GM18868 (cell line): Measurements from ENCODE around the gene ZBTB45.

Experiments
- ATAC-seq: cut with Tn5 transposase; IDR thresholded peaks from one replicate; pipeline ENCODE4 v1.9.1; 2021; ENCODE audit warnings: mild to moderate bottlenecking, moderate library complexity; ENCODE audit not compliant: unreplicated experiment

ZBTB45 gene

GRCh38 chr19:58519355-58520256 is at the start of gene ZBTB45:
Gene ZBTB45, minus strand, starts transcription at chr19:58519810. Its CDS starts 2,137 bp downstream, at chr19:58517673.
- ATAC-seq, result peak; percentile 74

DNA sequence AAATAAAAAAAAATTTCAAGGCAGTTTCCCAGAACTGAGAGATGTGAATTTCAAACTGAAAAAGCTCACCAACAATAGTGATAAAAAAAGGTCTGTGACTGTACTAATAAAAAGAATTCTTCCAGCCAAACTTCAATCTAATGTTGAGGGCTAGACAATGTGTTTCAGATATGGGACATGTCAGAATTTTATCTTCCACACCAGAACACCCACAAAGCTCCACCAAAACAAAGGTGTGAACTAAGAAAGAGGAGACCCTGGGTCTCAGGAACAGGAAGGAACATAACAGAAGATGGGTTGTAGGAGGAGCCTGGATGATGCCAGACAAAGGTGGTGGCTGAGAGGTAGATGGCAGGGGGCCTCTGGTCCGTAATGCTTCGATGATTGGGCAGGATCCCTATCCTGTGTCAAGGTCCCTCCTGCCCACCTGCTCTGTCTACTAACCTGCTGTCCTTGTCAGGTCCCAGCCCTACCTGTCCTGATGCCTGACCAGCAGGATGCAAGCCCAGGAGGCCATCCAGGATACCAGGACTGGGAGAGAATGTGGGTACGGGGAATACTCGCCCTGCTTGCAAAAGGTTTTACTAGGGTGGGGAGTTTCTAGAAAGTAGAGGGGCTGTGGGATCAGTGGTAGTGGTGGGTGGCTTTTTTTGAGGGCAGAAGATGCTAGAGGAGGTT is 49.0 kb upstream of the ZBTB45 start:
- no peak for ATAC-seq

- ATAC-seq, result no peak
Observed at GRCh38 chr19:58566989-58567388, 47.4 kb upstream of the ZBTB45 start.

DNA sequence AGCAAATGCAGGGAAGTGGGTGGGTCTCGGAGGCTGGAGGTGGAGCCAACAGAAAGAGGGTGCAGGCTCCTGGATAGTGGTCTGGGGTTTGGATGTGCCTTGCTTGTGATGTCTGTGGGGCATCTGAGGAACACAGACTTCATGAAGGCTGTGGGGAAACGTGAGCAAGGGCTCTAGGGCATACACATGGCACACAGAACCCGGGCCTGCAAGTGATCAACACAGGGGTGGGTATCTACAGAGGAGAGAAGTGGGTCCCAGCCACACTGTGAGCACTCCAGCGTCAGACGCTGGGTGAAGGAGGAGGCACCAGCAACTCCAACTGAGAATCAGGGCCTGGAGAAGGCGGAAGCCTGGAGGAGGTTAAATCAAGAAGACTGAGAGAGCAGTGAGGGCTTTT is 44.2 kb upstream of the ZBTB45 start:
- no peak for ATAC-seq

DNA sequence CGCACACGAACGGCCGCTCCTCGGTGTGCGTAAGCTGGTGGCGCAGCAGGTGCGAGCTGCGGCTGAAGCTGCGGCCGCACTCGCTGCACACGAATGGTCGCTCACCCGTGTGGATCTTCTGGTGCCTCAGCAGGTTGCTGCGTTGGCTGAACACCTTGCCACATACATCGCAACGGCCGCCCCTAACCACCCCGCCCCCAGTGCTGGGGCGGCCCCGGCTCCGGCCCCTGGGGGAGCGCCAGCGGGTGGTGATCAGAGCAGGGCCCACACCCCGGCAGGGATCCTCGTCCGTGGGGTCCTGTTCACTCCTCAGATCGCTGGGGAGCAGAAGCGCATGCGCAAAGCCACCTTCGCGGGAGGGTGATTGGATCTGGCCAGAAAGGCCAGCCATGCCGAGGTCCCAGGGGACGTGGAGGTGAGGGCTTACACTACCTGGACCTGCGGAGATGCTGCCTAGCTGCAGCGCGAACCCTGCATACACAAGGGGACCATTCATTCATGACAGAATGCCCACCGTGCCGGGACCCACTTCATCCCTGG is 43.5 kb upstream of the ZBTB45 start:
- ATAC-seq, result no peak

DNA sequence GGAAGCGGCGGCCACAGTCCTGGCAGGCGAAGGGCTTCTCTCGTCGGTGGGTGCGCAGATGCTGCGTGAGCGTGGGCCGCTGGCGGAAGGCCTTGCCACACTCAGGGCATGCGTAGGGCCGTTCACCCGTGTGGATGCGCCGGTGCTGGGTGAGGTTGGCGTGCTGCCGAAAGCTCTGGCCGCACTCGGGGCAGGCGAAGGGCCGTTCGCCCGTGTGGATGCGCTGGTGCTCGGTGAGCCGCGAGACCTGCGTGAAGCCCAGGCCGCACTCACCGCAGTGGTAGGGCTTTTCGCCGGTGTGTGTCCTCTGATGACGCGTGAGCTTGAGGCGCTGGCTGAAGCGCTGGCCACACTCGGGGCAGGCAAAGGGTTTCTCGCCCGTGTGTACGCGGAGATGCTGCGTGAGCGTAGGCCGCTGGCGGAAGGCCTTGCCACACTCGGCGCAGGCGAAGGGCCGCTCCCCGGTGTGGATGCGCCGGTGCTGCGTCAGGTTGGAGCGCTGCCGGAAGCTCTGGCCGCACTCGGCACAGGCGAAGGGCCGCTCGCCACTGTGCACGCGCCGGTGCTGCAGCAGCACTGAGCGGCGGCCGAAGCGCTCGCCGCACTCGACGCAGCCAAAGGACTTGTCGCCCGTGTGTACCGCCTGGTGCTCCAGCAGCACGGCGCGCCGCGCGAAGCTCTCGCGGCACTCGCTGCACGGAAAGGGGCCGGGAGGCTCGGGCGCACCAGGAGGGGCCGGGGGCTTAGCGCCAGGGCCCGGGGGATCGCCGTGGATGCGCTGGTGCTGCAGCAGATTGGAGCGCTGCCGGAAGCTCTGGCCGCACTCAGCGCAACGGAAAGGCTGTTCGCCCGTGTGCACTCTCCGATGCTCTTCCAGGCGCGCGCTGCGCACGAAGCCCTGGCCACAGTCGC is 42.8 kb upstream of the ZBTB45 start:
- no peak for ATAC-seq

DNA sequence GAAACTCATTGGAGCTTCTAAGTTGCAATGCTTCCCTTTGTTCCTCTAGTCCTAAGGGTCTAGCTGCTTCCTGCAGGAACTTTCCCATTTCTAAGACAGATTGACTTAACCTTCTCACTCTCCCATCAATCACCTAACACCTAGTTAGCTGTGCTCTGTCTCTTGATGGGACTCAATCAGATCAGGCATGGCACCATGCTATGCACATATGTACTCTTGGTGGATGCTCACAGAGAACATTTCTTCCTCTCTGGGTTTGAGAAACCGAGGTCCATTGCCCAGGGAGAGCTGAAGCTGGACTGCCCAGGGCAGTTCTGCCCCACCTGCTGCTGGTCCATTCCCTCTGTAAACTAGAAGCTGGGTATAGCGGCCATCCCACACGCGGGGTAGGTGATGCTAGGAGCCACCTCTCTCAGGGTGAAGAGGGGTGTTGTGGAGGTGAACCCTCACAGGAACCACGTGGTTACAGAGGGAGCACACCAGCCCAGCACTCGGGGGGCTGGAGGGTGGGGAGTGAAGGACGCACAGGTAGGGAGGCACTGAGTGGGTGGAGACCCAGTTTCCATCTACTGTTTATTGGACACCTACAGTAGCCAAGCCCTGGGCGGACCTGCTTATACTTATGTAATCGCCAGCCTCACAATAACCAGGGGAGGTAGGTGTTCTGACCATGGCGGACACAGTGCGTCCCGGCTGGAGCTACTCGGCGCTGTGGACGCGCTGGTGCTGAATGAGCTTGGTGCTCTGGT is 41.9 kb upstream of the ZBTB45 start:
- ATAC-seq, result no peak

DNA sequence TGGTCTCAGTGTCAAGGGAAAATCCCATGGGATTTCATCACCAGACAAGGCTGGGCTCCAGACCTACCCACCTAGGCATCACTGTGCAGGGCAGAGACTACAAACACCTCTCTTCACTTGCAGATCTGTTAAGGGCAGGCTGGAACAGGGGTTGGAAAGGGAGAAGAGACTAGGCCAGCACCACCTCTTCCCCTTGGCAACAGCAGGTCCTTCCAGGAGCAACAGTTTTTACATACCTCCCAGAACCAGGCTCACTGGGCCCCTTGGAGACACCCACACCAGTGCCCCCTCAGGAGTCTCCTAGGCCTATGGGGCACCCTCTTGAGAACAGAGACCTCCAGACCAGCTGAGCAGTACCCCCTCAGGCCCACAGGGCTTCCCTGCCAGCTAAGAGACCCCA is 41.3 kb upstream of the ZBTB45 start:
- ATAC-seq, result no peak

DNA sequence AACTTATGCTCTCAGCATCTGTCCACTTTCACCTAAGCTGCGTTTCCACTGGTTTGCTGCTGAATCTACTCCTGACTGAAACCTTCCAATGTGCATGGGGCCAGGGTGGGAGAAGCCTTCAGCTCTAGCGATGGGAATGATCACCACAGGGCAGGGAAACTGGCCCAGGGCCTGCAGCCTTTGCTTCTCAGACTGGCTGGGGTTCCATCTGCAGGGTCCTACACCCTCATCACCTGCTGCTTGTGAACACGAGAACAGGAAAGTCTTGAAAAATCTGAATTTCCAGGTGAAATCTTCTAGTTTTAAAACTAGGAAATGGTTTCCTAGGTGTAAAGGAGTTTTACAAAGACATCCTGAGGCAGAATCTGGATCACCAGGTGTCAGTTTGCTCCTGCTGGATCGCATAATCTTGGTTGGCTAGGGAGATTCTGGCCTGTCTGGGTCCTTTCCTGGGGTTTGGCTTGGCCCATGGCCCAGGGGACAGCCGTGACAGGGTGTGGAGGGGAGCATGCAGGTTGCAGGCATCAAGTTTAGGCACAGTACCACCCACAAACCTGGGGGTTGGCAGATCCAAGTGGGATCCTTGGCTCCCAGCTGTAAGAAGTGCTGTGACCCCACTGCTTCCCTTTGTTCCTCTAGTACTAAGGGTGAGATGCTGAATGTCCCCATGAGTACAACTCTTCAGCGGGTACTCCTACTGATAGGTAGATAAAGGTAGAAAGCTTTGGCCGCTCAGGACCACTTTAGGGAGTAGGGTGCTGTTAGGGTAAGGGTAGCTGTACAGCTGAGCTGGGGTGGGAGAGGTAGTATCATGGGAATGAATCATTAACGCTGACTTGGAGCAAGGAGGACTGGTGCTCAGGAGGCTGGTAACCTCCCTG is 40.6 kb upstream of the ZBTB45 start:
- no peak for ATAC-seq

DNA sequence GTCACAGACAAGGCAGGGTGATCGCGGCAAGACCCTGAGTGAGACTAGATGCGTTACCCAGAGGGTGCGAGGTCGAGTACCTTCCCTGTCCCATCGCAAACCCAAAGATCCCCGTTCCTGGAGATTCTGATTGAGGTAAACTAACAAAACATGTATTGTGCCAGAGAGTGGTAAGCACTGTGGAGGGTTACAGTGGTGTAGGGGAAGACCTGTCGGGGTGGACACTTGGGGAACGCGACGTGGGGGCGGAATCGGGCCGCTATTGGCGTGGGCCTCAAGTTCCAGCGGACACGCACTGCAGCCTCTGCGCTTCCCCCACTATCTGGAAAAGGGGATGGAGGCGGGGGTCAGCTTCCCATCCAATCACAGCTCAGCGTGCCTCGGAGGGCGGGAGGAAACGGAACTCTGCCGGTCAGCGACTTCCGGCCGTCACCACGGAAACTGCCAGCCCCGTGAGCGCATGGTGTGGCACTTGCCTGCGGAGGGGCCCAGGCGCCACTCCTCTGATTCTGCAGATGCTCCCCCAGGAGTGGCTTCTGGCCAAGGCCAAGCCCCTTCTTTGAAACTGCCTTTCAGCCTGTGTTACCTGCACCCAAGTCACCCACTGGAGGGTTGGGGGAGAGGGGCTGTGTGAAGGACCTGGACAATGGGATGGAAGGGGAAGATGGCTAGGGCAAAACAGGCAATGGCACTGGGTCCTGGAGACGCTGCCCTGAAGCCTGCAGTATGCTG is 39.8 kb upstream of the ZBTB45 start:
- peak; percentile 24 for ATAC-seq

DNA sequence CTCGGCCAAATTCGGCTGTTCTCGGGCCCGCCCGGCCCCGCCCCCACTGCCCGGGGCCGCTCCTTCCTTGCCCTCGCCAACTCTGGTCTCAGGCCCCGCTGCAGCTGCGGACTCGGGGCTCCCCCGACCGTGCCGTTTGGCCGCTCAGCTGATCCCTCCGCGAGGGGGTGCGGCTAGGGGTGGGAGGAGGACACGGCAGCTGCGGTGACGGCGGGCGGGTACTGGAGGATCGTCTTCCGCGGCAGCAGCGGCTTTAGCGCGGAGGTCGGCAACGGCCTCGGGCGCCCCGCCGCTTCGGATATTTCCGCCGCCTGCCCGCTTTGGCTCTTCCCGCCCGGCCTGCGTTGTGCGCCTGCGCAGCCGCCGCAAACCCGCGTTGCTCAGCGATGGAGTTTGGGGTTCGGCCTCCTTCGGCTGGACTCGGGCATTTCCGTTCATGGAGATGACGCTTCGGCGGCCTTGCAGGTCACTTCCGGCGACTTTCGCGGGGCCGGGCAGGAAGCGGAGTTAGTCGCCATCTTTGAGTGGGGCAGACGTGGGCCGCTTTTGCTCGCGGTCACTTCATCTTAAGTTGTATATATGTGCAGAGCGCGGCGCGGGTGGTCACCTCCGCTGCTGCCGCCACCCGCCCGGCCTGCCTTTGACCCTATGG is 39.1 kb upstream of the ZBTB45 start:
- ATAC-seq, result peak; percentile 58

- ATAC-seq, result no peak
Observed at GRCh38 chr19:58558066-58558622, 38.5 kb upstream of the ZBTB45 start, which contains the start of gene UBE2M. Gene UBE2M, minus strand, starts transcription at chr19:58558611. Its CDS starts 230 bp downstream, at chr19:58558381.

GRCh38 chr19:58557221-58558065 is 37.8 kb upstream of the ZBTB45 start:
- ATAC-seq, result no peak

GRCh38 chr19:58556622-58557220 is 37.1 kb upstream of the ZBTB45 start:
- no peak for ATAC-seq

- no peak for ATAC-seq
Observed at GRCh38 chr19:58555920-58556621, 36.5 kb upstream of the ZBTB45 start.
